Choroid plexus epithelial cell (primary cell): ENCODE measurements around the gene OOSP3.

Experiments used
- DNase-seq: peaks from one replicate; pipeline ENCODE4 v3.0.0-alpha.2; 2010; ENCODE audit warnings: low read depth
- H3K4me3 ChIP-seq: 2 replicates; pipeline ENCODE4 v1.5.1; 2011; ENCODE audit warnings: low read depth, mild to moderate bottlenecking, control low read depth, low read length, moderate library complexity
- TF ChIP-seq, protein P1 (sequence below): conservative IDR thresholded peaks from 2 replicates; pipeline ENCODE4 v1.5.1; 2011; ENCODE audit warnings: low read depth, mild to moderate bottlenecking, control low read depth, inconsistent platforms, low read length, moderate library complexity

Gene OOSP3

DNA sequence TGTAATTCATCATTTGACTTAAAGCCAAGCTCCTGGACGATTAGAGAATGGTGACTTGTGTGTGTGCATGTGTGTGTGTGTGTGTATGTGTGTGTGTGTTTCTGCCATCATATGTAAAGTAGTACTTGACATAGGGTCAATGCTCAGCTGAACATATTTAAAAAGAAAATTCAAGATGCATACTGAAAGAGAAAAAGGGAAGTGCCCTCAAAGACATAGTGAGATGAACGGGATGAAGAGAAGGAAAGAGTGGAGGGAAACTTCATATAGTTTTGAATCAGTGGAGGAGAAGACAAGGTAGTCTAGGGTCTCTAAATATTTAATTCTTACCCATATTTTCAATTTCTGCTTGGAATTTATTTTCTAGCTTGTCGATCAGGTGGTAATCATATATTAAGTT lies 16.3 kb upstream of the OOSP3 start:
- DNase-seq: no peak
- H3K4me3 ChIP-seq: no peak overlapping the region
- TF ChIP-seq, protein P1, sequence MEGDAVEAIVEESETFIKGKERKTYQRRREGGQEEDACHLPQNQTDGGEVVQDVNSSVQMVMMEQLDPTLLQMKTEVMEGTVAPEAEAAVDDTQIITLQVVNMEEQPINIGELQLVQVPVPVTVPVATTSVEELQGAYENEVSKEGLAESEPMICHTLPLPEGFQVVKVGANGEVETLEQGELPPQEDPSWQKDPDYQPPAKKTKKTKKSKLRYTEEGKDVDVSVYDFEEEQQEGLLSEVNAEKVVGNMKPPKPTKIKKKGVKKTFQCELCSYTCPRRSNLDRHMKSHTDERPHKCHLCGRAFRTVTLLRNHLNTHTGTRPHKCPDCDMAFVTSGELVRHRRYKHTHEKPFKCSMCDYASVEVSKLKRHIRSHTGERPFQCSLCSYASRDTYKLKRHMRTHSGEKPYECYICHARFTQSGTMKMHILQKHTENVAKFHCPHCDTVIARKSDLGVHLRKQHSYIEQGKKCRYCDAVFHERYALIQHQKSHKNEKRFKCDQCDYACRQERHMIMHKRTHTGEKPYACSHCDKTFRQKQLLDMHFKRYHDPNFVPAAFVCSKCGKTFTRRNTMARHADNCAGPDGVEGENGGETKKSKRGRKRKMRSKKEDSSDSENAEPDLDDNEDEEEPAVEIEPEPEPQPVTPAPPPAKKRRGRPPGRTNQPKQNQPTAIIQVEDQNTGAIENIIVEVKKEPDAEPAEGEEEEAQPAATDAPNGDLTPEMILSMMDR: no peak

DNA sequence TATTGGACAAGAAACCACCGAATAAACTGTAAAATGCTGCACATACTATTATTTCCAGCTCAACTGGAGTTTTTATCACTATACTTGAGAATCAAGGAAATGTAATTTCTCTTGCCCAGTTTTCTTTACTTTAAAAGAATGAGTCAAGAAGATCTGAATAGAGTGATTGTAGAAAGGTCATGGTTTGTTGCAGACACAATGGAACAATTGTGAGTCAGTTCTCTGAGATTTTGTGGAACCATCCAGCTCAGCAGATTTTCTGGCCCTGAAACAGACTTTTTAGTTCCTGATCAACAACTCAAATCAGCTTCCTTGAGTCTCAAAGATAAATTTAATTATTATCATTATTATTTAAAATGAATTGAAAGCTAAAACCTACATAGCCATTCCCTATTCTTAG lies 13.6 kb upstream of the OOSP3 start:
- H3K4me3 ChIP-seq: no peak overlapping the region
- no peak for DNase-seq
- TF ChIP-seq, protein P1: no peak

DNA sequence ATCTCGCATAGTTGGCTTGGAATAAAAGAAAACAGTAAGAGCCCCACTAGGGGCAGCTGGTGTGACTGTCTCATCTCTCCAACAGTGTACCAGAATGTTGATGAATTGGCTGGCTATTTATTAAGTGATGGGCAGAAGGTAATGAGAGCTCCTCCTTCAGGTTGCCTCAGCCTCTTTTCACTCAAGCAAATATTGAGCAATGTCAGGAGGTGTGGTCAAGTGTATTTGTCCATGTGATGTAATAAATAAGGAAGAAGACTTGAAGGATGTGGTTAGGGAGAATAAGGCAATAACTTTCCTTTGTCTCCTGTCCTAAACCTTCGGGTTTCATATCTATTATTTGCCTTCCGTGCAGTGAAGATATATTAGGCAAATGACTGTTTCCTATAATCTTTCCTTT lies 12.2 kb upstream of the OOSP3 start, which contains the start of gene TCN1:
TSS of gene TCN1 (minus strand) at position 91 of the 400 bp plus-strand sequence. CDS start at position 74, 17 bp downstream.
- no peak within 1 kb of the TSS for H3K4me3 ChIP-seq
- TF ChIP-seq, protein P1: no peak
- no peak for DNase-seq

DNA sequence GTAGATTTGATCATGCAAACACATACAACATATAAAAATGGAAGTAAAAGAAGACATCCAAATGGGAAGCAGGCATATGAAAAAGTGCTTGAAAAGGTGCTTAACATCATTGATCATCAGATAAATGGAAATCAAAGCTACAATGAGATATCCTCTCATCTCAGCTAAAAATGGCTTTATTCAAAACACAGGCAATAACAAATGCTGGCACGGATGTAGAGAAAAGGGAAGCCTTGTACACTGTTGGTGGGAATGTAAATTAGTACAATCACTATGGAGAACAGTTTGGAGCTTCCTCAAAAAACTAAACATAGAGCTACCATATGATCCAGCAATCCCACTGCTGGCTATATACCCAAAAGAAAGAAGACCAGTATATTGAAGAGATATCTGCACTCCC lies 11.7 kb upstream of the OOSP3 start:
- TF ChIP-seq, protein P1: no peak

DNA sequence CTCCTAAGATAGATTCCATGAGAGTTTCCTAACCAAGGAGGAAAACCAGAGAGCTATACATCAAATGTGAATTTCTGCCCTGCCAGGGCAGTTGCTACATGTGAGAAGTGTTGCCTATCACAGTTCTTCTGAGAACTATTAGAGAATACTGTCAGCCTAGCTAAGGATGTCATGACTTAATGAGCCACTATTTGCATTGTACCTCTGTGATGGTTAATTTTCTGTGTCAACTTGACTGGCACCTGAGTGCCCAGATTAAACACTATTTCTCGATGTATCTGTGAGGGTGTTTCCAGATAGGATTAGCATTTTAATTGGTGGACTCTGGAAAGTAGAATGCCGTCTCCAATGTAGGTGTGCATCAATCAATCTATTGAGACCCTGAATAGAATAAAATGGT lies 10.6 kb upstream of the OOSP3 start:
- TF ChIP-seq, protein P1: no peak
- no peak overlapping the region for H3K4me3 ChIP-seq
- no peak for DNase-seq

More for the DNA sequence above, 11.7 kb upstream of the OOSP3 start:
- no peak overlapping the region for H3K4me3 ChIP-seq
- no peak for DNase-seq

DNA sequence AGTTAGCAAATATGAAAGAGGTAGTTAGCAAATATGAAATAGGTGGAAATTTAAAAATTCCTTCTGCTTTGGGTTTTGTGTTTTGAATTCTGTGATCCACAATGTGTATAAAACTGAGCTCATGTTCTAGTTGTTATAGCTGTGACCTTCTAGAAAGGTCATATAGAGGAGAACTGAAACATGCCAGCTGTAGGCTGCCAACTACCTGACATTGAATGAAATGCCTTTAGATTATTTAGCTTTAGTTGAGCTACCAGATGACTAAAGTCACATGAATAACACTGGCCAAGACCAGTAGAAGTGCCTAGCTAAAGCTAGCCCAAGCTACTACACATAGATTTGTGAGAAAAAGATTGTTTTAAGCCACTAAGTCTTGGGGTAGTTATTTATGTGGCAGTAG lies 6.5 kb upstream of the OOSP3 start:
- TF ChIP-seq, protein P1: no peak
- H3K4me3 ChIP-seq: no peak overlapping the region
- DNase-seq: no peak

DNA sequence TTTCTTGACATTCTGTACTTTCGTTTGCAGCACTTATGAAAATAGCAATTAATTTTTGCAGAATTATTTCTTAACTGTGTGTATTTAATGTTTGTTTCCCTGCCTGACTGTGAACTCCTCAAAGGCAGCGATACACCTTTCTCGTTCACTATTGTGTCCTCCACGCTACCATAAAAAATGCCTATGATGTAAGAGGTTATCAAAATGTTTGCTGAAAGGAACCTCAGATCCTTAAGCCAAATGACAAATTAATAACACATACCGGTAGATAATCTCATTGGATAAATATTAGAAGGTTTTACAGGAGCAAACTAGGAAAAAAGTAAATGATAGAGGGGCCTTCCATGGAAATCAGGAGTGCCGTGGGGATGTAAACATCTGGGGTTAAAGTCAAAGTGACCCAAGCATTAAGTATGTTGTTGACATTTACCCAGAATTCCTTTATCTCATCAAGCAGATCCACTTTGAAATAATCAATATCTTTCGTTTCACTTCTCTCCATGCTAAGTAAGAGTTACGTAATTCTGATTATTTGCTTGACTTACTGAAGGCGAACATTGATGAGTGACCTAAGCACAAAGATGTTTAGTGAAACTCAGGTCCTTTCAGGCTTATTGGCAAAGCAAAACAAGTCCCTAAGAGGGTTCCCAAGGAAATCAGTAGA lies 2.6 kb upstream of the OOSP3 start:
- DNase-seq: no peak
- TF ChIP-seq, protein P1: no peak
- no peak overlapping the region for H3K4me3 ChIP-seq
